Measurements from ENCODE around the gene GEMIN2.

Gene GEMIN2

DNA sequence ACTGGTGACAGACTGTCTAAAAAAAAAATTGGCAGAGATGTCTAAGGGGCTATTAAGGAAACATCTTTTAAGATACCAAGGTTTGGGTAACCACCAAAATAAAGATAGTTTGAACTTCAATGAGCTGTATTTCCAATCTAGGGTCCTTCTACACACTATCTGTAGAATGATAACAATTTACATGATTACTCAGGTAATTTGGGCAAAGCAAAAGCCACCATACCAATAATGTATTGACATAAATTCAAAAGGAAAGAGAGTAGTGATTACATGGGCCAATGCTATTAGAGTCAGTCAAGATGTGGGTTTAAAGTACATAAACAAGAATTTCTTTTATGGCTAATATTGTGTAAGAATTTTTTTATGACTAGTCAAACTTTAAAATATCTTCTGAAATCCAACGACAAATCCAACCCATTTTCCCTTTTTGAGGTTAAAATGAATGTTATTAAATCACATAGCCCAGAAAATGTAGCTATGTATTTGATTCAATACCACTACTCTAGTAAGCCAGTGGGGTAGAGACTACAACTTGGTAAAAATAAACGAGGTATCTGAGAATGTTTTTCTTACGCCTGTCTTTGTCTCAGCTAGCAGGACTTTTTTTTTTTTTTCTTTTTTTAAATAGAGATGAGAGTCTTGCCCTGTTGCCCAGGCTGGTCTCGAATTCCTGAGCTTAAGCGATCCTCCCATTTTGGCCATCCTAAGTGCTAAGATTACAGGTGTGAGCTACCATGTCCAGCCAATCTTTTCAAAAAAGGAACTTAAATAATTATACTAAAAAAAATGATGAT is 71.3 kb downstream of the GEMIN2 start:
- Histone ChIP-seq H3K27me3 (ENCODE audit: insufficient read depth, low read depth) (no peaks in the 10 kb centered on the region), H4K20me1 (ENCODE audit: insufficient read depth) (no peaks in the 10 kb centered on the region), H3K79me2 (ENCODE audit: insufficient read depth, low read depth) (no peaks in the 10 kb centered on the region), H3K4me3 (IDR thresholded peaks at IDR 0.05; ENCODE audit: insufficient read depth, low read depth, low read length) (no peak overlapping the region), H3K4me2 (no peak overlapping the region), H2AFZ (ENCODE audit: low read depth) (no peak overlapping the region), H3K9ac (no peak overlapping the region), H3K36me3 (ENCODE audit: insufficient read depth) (peaks cover 5% of the 10 kb centered on the region; the same call in 1 of the 2 replicates), H3K27ac (no peak overlapping the region), H3K4me1 (ENCODE audit: low read depth, poor library complexity, severe bottlenecking) (no peaks in the 10 kb centered on the region)
- TF ChIP-seq, protein P1, sequence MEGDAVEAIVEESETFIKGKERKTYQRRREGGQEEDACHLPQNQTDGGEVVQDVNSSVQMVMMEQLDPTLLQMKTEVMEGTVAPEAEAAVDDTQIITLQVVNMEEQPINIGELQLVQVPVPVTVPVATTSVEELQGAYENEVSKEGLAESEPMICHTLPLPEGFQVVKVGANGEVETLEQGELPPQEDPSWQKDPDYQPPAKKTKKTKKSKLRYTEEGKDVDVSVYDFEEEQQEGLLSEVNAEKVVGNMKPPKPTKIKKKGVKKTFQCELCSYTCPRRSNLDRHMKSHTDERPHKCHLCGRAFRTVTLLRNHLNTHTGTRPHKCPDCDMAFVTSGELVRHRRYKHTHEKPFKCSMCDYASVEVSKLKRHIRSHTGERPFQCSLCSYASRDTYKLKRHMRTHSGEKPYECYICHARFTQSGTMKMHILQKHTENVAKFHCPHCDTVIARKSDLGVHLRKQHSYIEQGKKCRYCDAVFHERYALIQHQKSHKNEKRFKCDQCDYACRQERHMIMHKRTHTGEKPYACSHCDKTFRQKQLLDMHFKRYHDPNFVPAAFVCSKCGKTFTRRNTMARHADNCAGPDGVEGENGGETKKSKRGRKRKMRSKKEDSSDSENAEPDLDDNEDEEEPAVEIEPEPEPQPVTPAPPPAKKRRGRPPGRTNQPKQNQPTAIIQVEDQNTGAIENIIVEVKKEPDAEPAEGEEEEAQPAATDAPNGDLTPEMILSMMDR (conservative IDR thresholded peaks at IDR 0.05; ENCODE audit: low read depth, low read length): no peak

All from KMS-11 (cell line).